HCT116 (cell line): ENCODE data around the gene GYPC. TPM values are rescaled to one million over a fixed set of nuclear protein-coding genes. Genes with fewer than 3 reads are reported as not detected.

ENCODE experiments used
- ATAC-seq: fragments of 200-7000 bp; cut with Tn5 transposase; 2 replicates; pipeline ENCODE4 v1.9.1; 2020; ENCODE audit warnings: mild to moderate bottlenecking, moderate library complexity
- BruUV-seq: library from RNA; stranded (reverse); fragments of 400-500 nt; replicated peaks from 2 replicates; lab custom pipeline; 2021; lab: Mats Ljungman, UMichigan
- CTCF ChIA-PET: fragments of 300-600 bp; sonication (Branson Sonifier 250); formaldehyde crosslinking; loops from one replicate; lab custom pipeline; 2021; ENCODE audit warnings: antibody characterized with exemption; lab: Charles Lee
- POLR2A ChIA-PET: fragments of 300-600, 350-600 bp; sonication (Branson Sonifier 250); formaldehyde crosslinking; loops from one replicate; lab custom pipeline; 2021; ENCODE audit warnings: antibody characterized with exemption; lab: Charles Lee
- RAD21 ChIA-PET, 2 experiments: fragments of 300-600 bp; sonication (Branson Sonifier 250); formaldehyde crosslinking; loops; one replicate each; lab custom pipeline; 2023; ENCODE audit warnings: low total read pairs in 2 of 2; ENCODE audit not compliant: uncharacterized antibody in 2 of 2, unreplicated experiment in 2 of 2, low non-redundant PET in 1 of 2; lab: Charles Lee
- DNase-seq: peaks from one replicate; pipeline ENCODE4 v3.0.0-alpha.2; 2010; ENCODE audit warnings: low read depth, low spot score
- H2AFZ ChIP-seq: fragments of 200-600 bp; shearing (Covaris generic), sonication (generic); 2 replicates; pipeline ENCODE4 v1.6.1; 2017; ENCODE audit warnings: low read depth, mixed run types, mixed read lengths, antibody characterized with exemption, low read length; ENCODE audit not compliant: poor library complexity, severe bottlenecking
- H3K27ac ChIP-seq: 2 replicates; pipeline ENCODE4 v1.5.1; 2012; ENCODE audit warnings: low read depth, low read length
- H3K27me3 ChIP-seq: fragments of 200-600 bp; sonication (generic); 2 replicates; pipeline ENCODE4 v1.6.1; 2016; ENCODE audit warnings: mixed run types, low read length, mixed read lengths; ENCODE audit not compliant: insufficient read depth
- H3K36me3 ChIP-seq, 2 experiments: fragments of 200-500 bp in 1 of 2; fragments of 200-600 bp in 1 of 2; sonication (Bioruptor generic) in 1 of 2; sonication (generic) in 1 of 2; 2 replicates each; pipeline versions ENCODE4 v1.5.1 to v1.6.1; 2014 to 2016; ENCODE audit warnings: low read length in 2 of 2, inconsistent platforms in 1 of 2, mixed read lengths in 1 of 2, mixed run types in 1 of 2; ENCODE audit not compliant: insufficient read depth in 2 of 2, control insufficient read depth in 1 of 2
- H3K4me1 ChIP-seq, 2 experiments: fragments of 200-600 bp in 1 of 2; sonication (generic) in 1 of 2; 2 replicates each; pipeline versions ENCODE4 v1.5.1 to v1.6.1; 2012 to 2017; ENCODE audit warnings: low read length in 2 of 2, inconsistent platforms in 1 of 2, mild to moderate bottlenecking in 1 of 2, mixed read lengths in 1 of 2, mixed run types in 1 of 2, moderate library complexity in 1 of 2; ENCODE audit not compliant: insufficient read depth in 2 of 2, control insufficient read depth in 1 of 2
- H3K4me2 ChIP-seq: fragments of 200-600 bp; sonication (generic); 2 replicates; pipeline ENCODE4 v1.6.1; 2017; ENCODE audit warnings: mixed run types, low read length, mixed read lengths
- H3K4me3 ChIP-seq, 2 experiments: fragments of 200-600 bp in 1 of 2; sonication (generic) in 1 of 2; replicated peaks in 1 of 2; 2 replicates each; pipeline ENCODE4 v1.5.1; 2011 to 2016; ENCODE audit warnings: low read length in 2 of 2, control low read depth in 1 of 2, low read depth in 1 of 2, mild to moderate bottlenecking in 1 of 2, mixed read lengths in 1 of 2, mixed run types in 1 of 2
- H3K79me2 ChIP-seq: fragments of 200-600 bp; sonication (generic); 2 replicates; pipeline ENCODE4 v1.6.1; 2017; ENCODE audit warnings: mild to moderate bottlenecking, mixed run types, low read length, moderate library complexity, mixed read lengths; ENCODE audit not compliant: insufficient read depth
- H3K9ac ChIP-seq: fragments of 200-600 bp; sonication (generic); 2 replicates; pipeline ENCODE4 v1.6.1; 2016; ENCODE audit warnings: low read length, mixed read lengths
- H3K9me2 ChIP-seq: fragments of 200-600 bp; sonication (generic), shearing (Covaris generic); 2 replicates; pipeline ENCODE4 v1.6.1; 2017; ENCODE audit warnings: mixed run types, mild to moderate bottlenecking, moderate library complexity; ENCODE audit not compliant: insufficient read depth
- H3K9me3 ChIP-seq, 2 experiments: fragments of 200-500 bp in 1 of 2; fragments of 200-600 bp in 1 of 2; sonication (Bioruptor generic) in 1 of 2; sonication (generic) in 1 of 2; 2 replicates each; pipeline ENCODE4 v1.6.1; 2014 to 2017; ENCODE audit warnings: low read length in 2 of 2, mixed read lengths in 2 of 2, inconsistent platforms in 1 of 2, low read depth in 1 of 2, mild to moderate bottlenecking in 1 of 2, mixed run types in 1 of 2, moderate library complexity in 1 of 2; ENCODE audit not compliant: control insufficient read depth in 1 of 2, insufficient read depth in 1 of 2
- H4K20me1 ChIP-seq: fragments of 200-600 bp; sonication (generic), shearing (Covaris generic); 2 replicates; pipeline ENCODE4 v1.6.1; 2017; ENCODE audit warnings: mixed run types, mild to moderate bottlenecking, moderate library complexity; ENCODE audit not compliant: insufficient read depth
- ELF1 ChIP-seq: IDR thresholded peaks from 2 replicates; pipeline ENCODE4 v1.6.1; 2012; ENCODE audit warnings: low read depth, borderline replicate concordance
- FOSL1 ChIP-seq: IDR thresholded peaks from 2 replicates; pipeline ENCODE4 v1.6.1; 2012; ENCODE audit warnings: low read depth
- RAD21 ChIP-seq: IDR thresholded peaks from 2 replicates; pipeline ENCODE4 v1.6.1; 2012; ENCODE audit warnings: low read depth, mild to moderate bottlenecking
- REST ChIP-seq: IDR thresholded peaks from 2 replicates; pipeline ENCODE4 v1.6.1; 2012; ENCODE audit warnings: low read depth
- ZFX ChIP-seq: fragments of 450-650 bp; IDR thresholded peaks from 2 replicates; pipeline ENCODE4 v1.6.1; 2017
- ZNF274 ChIP-seq: fragments of 200-500 bp; sonication (Bioruptor generic); IDR thresholded peaks from 2 replicates; pipeline ENCODE4 v1.6.1; 2014; ENCODE audit warnings: mild to moderate bottlenecking, low read depth, low read length, inconsistent platforms
- intact Hi-C: fragments of 100-400 bp; cut with micrococcal nuclease; formaldehyde crosslinking; loops from 2 replicates; pipeline ENCODE4 v1.10.0; 2022
- total RNA-seq: library from RNA; stranded (reverse); gene quantifications from one replicate; pipeline ENCODE4 v1.2.1, GENCODE V29; 2021; ENCODE audit not compliant: unreplicated experiment
- TF ChIP-seq, protein P1 (sequence below): IDR thresholded peaks from 2 replicates; pipeline ENCODE4 v1.6.1; 2012
- TF ChIP-seq, protein P2 (sequence below), 3 experiments: fragments of 200-600 bp in 1 of 3; sonication (generic) in 1 of 3; IDR thresholded peaks in 2 of 3; conservative IDR thresholded peaks in 1 of 3; 2 replicates each; pipeline ENCODE4 v1.5.1; 2012 to 2017; ENCODE audit warnings: low read depth in 2 of 3, low read length in 2 of 3, antibody characterized with exemption in 1 of 3, borderline replicate concordance in 1 of 3, control low read depth in 1 of 3, mild to moderate bottlenecking in 1 of 3, mixed read lengths in 1 of 3, mixed run types in 1 of 3, moderate library complexity in 1 of 3; ENCODE audit not compliant: insufficient read depth in 1 of 3

Gene GYPC
- total RNA-seq, 1 experiment from 2014 or later: 0.66 TPM

- Histone ChIP-seq H3K4me2 (no peak overlapping the region), H3K4me1 (no peaks in the 10 kb centered on the region), H4K20me1 (no peaks in the 10 kb centered on the region), H2AFZ (no peak overlapping the region)
- POLR2A ChIA-PET: no interaction called here
- intact Hi-C loops: no loop called here
- TF ChIP-seq ZNF274 (no peak), FOSL1 (no peak), RAD21 (no peak), ELF1 (no peak), ZFX (no peak)
- TF ChIP-seq, protein P1, sequence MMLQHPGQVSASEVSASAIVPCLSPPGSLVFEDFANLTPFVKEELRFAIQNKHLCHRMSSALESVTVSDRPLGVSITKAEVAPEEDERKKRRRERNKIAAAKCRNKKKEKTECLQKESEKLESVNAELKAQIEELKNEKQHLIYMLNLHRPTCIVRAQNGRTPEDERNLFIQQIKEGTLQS: no peak
- TF ChIP-seq, all 23 proteins: peak for 0
- CTCF ChIA-PET: no interaction called here
- no peaks in the 10 kb centered on the region for H3K9me3 ChIP-seq
- no peaks in the 10 kb centered on the region for H3K79me2 ChIP-seq
- RAD21 ChIA-PET: no interaction called here
- no peak for ATAC-seq
- no peak for DNase-seq
- no peaks in the 10 kb centered on the region for H3K27me3 ChIP-seq
- H3K4me3 ChIP-seq: no peak overlapping the region
- no TSS peak for BruUV-seq
- no peaks in the 10 kb centered on the region for H3K36me3 ChIP-seq
- H3K9ac ChIP-seq: no peak overlapping the region
- no peaks in the 10 kb centered on the region for H3K9me2 ChIP-seq
- H3K27ac ChIP-seq: no peak overlapping the region
Observed at GRCh38 chr2:126627643-126628042, 28.3 kb upstream of the GYPC start.

- ChIA-PET POLR2A (no interaction called here), RAD21 (no interaction called here), CTCF (interaction anchor here (2.2 kb wide), 1 partner anchor 106 kb away, joined by 7 read pairs; no protein-coding TSS in a partner anchor)
- H3K27ac ChIP-seq: no peak overlapping the region
- no peaks in the 10 kb centered on the region for H3K4me1 ChIP-seq
- no peak overlapping the region for H3K4me3 ChIP-seq
- H3K9me2 ChIP-seq: no peaks in the 10 kb centered on the region
- no peaks in the 10 kb centered on the region for H3K79me2 ChIP-seq
- H3K36me3 ChIP-seq: no peaks in the 10 kb centered on the region
- H3K9me3 ChIP-seq: no peaks in the 10 kb centered on the region
- peak; percentile 55 for ATAC-seq
- H4K20me1 ChIP-seq: no peaks in the 10 kb centered on the region
- intact Hi-C loops: no loop called here
- H3K4me2 ChIP-seq: no peak overlapping the region
- peak; percentile 22; the same call in 1 of the 2 replicates for TF ChIP-seq RAD21
- TF ChIP-seq, protein P2, sequence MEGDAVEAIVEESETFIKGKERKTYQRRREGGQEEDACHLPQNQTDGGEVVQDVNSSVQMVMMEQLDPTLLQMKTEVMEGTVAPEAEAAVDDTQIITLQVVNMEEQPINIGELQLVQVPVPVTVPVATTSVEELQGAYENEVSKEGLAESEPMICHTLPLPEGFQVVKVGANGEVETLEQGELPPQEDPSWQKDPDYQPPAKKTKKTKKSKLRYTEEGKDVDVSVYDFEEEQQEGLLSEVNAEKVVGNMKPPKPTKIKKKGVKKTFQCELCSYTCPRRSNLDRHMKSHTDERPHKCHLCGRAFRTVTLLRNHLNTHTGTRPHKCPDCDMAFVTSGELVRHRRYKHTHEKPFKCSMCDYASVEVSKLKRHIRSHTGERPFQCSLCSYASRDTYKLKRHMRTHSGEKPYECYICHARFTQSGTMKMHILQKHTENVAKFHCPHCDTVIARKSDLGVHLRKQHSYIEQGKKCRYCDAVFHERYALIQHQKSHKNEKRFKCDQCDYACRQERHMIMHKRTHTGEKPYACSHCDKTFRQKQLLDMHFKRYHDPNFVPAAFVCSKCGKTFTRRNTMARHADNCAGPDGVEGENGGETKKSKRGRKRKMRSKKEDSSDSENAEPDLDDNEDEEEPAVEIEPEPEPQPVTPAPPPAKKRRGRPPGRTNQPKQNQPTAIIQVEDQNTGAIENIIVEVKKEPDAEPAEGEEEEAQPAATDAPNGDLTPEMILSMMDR (IDR thresholded peaks at IDR 0.05 in 2 of 3, conservative IDR thresholded peaks at IDR 0.05 in 1 of 3; ENCODE audit: borderline replicate concordance in 1 of 3, insufficient read depth in 1 of 3, low read depth in 2 of 3, low read length in 2 of 3): peak in 2 of 3 experiments; percentile 56 to 57; a peak in 4 of 6 replicates
- no peak for TF ChIP-seq REST
- TF ChIP-seq, all 23 proteins: peak for 2
- no peak overlapping the region for H3K9ac ChIP-seq
- no TSS peak for BruUV-seq
- H3K27me3 ChIP-seq: 0 out of 2 replicates have a peak, but pooled peaks cover 3% of the 10 kb centered on the region
- no peak overlapping the region for H2AFZ ChIP-seq
- DNase-seq: peak; percentile 4
Observed at GRCh38 chr2:126634273-126634861, 21.6 kb upstream of the GYPC start.
